ENCODE results near the gene ADPRS. TPM values are rescaled to one million over a fixed set of nuclear protein-coding genes. Genes with fewer than 3 reads are reported as not detected.

The ADPRS gene
- total and polyA plus RNA-seq, 9 of the 15 experiments (the other 6 are each of a cell fraction or from before 2014, with no cell fraction given), result 5.9 to 40.0 (median 27.4) TPM

- TF ChIP-seq ZBTB2 (IDR thresholded peaks at IDR 0.05), result peak; percentile 43; the same call in 1 of the 2 replicates
- no peak for TF ChIP-seq CHD1 (IDR thresholded peaks at IDR 0.05; ENCODE audit: low read length)
- no peak for TF ChIP-seq ZC3H8 (IDR thresholded peaks at IDR 0.05)
- no peak for TF ChIP-seq MTF1 (CRISPR knock-in tag; IDR thresholded peaks at IDR 0.05; ENCODE audit: borderline replicate concordance)
- no peak for TF ChIP-seq SREBF1 (IDR thresholded peaks at IDR 0.05; ENCODE audit: borderline replicate concordance, low read depth, low read length)
- TF ChIP-seq ZNF561 (CRISPR knock-in tag; conservative IDR thresholded peaks at IDR 0.05), result no peak
- TF ChIP-seq CBFA2T2 (conservative IDR thresholded peaks at IDR 0.05), result no peak
- no peak for TF ChIP-seq SIX5 (IDR thresholded peaks at IDR 0.05; ENCODE audit: borderline replicate concordance in 1 of 2, insufficient read depth in 1 of 2, low read depth in 1 of 2, low read length in 2 of 2)
- TF ChIP-seq TCF15 (CRISPR knock-in tag; IDR thresholded peaks at IDR 0.05), result no peak
- TF ChIP-seq NFE2 (IDR thresholded peaks at IDR 0.05; ENCODE audit: low read depth), result no peak
- TF ChIP-seq NFIX (CRISPR knock-in tag; IDR thresholded peaks at IDR 0.05; ENCODE audit: low read depth), result no peak
- no peak for TF ChIP-seq USF1 (CRISPR knock-in tag; IDR thresholded peaks at IDR 0.05)
- TF ChIP-seq ZNF512 (tag; IDR thresholded peaks at IDR 0.05), result no peak
- TF ChIP-seq RBBP5 (IDR thresholded peaks at IDR 0.05; ENCODE audit: borderline replicate concordance, insufficient read depth, low read length, poor library complexity, severe bottlenecking), result no peak
- TF ChIP-seq SMARCA5 (IDR thresholded peaks at IDR 0.05), result peak; percentile 99
- no peak for TF ChIP-seq MEF2D (tag; conservative IDR thresholded peaks at IDR 0.05; ENCODE audit: low read depth)
- peak; percentile 58; the same call in 1 of the 2 replicates for TF ChIP-seq ARID1B (IDR thresholded peaks at IDR 0.05)
- peak; percentile 65 for TF ChIP-seq DPF2 (IDR thresholded peaks at IDR 0.05)
- TF ChIP-seq ZNF121 (CRISPR knock-in tag; conservative IDR thresholded peaks at IDR 0.05), result no peak
- TF ChIP-seq HNRNPH1 (optimal IDR thresholded peaks at IDR 0.05; ENCODE audit: low read depth, low read length), result no peak
- no peak for TF ChIP-seq BACH1 (tag; IDR thresholded peaks at IDR 0.05)
- TF ChIP-seq MCM3 (IDR thresholded peaks at IDR 0.05), result no peak
- no peak for TF ChIP-seq HMG20B (CRISPR knock-in tag; IDR thresholded peaks at IDR 0.05)
- TF ChIP-seq ZNF395 (CRISPR knock-in tag; IDR thresholded peaks at IDR 0.05), result no peak
Measured at GRCh38 chr1:36099681-36100341, 11.1 kb downstream of the ADPRS start (continued).
